H9 (cell line): ENCODE measurements around the gene TMEM169. TPM values are rescaled to one million over a fixed set of nuclear protein-coding genes. Genes with fewer than 3 reads are reported as not detected.
A peak's percentile ranks its signal among the peaks of the same experiment; 100 is the strongest.

Source experiments
- DNase-seq: peaks from one replicate; pipeline ENCODE4 v3.0.0-alpha.2; 2017
- H2AFZ ChIP-seq: one replicate; pipeline ENCODE4 v1.6.1; 2013; ENCODE audit warnings: mild to moderate bottlenecking, low read length, control low read depth, moderate library complexity
- H2AK5ac ChIP-seq: 2 replicates; pipeline ENCODE4 v1.6.1; 2013; ENCODE audit warnings: low read length, control low read depth, mixed read lengths; ENCODE audit not compliant: insufficient read length
- H2BK120ac ChIP-seq: one replicate; pipeline ENCODE4 v1.6.1; 2013; ENCODE audit warnings: low read depth, mild to moderate bottlenecking, low read length, control low read depth, inconsistent platforms; ENCODE audit not compliant: poor library complexity, severe bottlenecking
- H2BK12ac ChIP-seq: 2 replicates; pipeline ENCODE4 v1.6.1; 2013; ENCODE audit warnings: low read length, control low read depth, mixed read lengths, low read depth; ENCODE audit not compliant: insufficient read length
- H2BK15ac ChIP-seq: 2 replicates; pipeline ENCODE4 v1.6.1; 2013; ENCODE audit warnings: low read depth, low read length, control low read depth
- H2BK20ac ChIP-seq: one replicate; pipeline ENCODE4 v1.6.1; 2013; ENCODE audit warnings: low read depth, mild to moderate bottlenecking, low read length, control low read depth, inconsistent platforms; ENCODE audit not compliant: poor library complexity, severe bottlenecking
- H2BK5ac ChIP-seq: 2 replicates; pipeline ENCODE4 v1.6.1; 2013; ENCODE audit warnings: low read length, control low read depth, mixed read lengths; ENCODE audit not compliant: insufficient read length
- H3K14ac ChIP-seq: 2 replicates; pipeline ENCODE4 v1.6.1; 2013; ENCODE audit warnings: low read length, control low read depth; ENCODE audit not compliant: insufficient read depth
- H3K18ac ChIP-seq: 2 replicates; pipeline ENCODE4 v1.6.1; 2013; ENCODE audit warnings: low read depth, mild to moderate bottlenecking, mixed read lengths, low read length, control low read depth; ENCODE audit not compliant: insufficient read length
- H3K23ac ChIP-seq: 2 replicates; pipeline ENCODE4 v1.6.1; 2013; ENCODE audit warnings: low read length, control low read depth, mixed read lengths, low read depth; ENCODE audit not compliant: insufficient read length
- H3K23me2 ChIP-seq: 2 replicates; pipeline ENCODE4 v1.6.1; 2013; ENCODE audit warnings: low read depth, mild to moderate bottlenecking, mixed read lengths, low read length, control low read depth; ENCODE audit not compliant: insufficient read length, poor library complexity, severe bottlenecking
- H3K27ac ChIP-seq: 2 replicates; pipeline ENCODE4 v1.5.1; 2013; ENCODE audit warnings: low read length, control low read depth, mixed read lengths, low read depth; ENCODE audit not compliant: insufficient read length
- H3K27me3 ChIP-seq: 2 replicates; pipeline ENCODE4 v1.6.1; 2013; ENCODE audit warnings: low read length, control low read depth, inconsistent platforms; ENCODE audit not compliant: insufficient read depth
- H3K4ac ChIP-seq: 2 replicates; pipeline ENCODE4 v1.6.1; 2013; ENCODE audit warnings: low read depth, mild to moderate bottlenecking, control low read depth, inconsistent platforms, low read length, moderate library complexity
- H3K4me1 ChIP-seq: 2 replicates; pipeline ENCODE4 v1.6.1; 2013; ENCODE audit warnings: low read length, control low read depth, inconsistent platforms; ENCODE audit not compliant: insufficient read depth
- H3K4me2 ChIP-seq: 2 replicates; pipeline ENCODE4 v1.6.1; 2013; ENCODE audit warnings: low read length, control low read depth, mixed read lengths; ENCODE audit not compliant: insufficient read length, insufficient read depth
- H3K56ac ChIP-seq: 2 replicates; pipeline ENCODE4 v1.6.1; 2013; ENCODE audit warnings: low read depth, mild to moderate bottlenecking, mixed read lengths, low read length, control low read depth; ENCODE audit not compliant: insufficient read length
- H3K79me1 ChIP-seq: 2 replicates; pipeline ENCODE4 v1.6.1; 2013; ENCODE audit warnings: low read depth, mild to moderate bottlenecking, moderate library complexity, low read length, control low read depth, inconsistent platforms; ENCODE audit not compliant: insufficient read depth, poor library complexity, severe bottlenecking
- H3K79me2 ChIP-seq: 2 replicates; pipeline ENCODE4 v1.6.1; 2013; ENCODE audit warnings: low read length, control low read depth, inconsistent platforms; ENCODE audit not compliant: insufficient read depth
- H3K9ac ChIP-seq: 2 replicates; pipeline ENCODE4 v1.6.1; 2013; ENCODE audit warnings: low read length, control low read depth, mixed read lengths; ENCODE audit not compliant: insufficient read length; ENCODE audit errors: extremely low read depth
- H3K9me3 ChIP-seq: one replicate; pipeline ENCODE4 v1.6.1; 2013; ENCODE audit warnings: low read depth, low read length, inconsistent platforms; ENCODE audit not compliant: control insufficient read depth
- H3T11ph ChIP-seq: one replicate; pipeline ENCODE4 v1.6.1; 2013; ENCODE audit warnings: mild to moderate bottlenecking, low read length, control low read depth, inconsistent platforms
- H4K20me1 ChIP-seq: one replicate; pipeline ENCODE4 v1.6.1; 2013; ENCODE audit not compliant: control insufficient read depth, insufficient read length, insufficient read depth
- H4K5ac ChIP-seq: 2 replicates; pipeline ENCODE4 v1.6.1; 2013; ENCODE audit warnings: low read depth, mild to moderate bottlenecking, mixed read lengths, low read length, control low read depth; ENCODE audit not compliant: insufficient read length
- H4K8ac ChIP-seq: replicated peaks from 2 replicates; pipeline ENCODE4 v1.6.1; 2013; ENCODE audit warnings: low read length, control low read depth, mixed read lengths, low read depth; ENCODE audit not compliant: insufficient read length
- H4K91ac ChIP-seq: 2 replicates; pipeline ENCODE4 v1.6.1; 2013; ENCODE audit warnings: low read depth, mild to moderate bottlenecking, moderate library complexity, mixed read lengths, low read length, control low read depth; ENCODE audit not compliant: insufficient read length
- H3K27ac Mint-ChIP-seq, 3 experiments: 2 replicates in 2 of 3; 3 replicates in 1 of 3; pipeline ENCODE4 v1.8.0; 2020 to 2021; ENCODE audit warnings: mixed read lengths in 3 of 3, mild to moderate bottlenecking in 1 of 3, moderate library complexity in 1 of 3
- H3K27me3 Mint-ChIP-seq: 2 replicates; pipeline ENCODE4 v1.8.0; 2021; ENCODE audit warnings: low read depth, mild to moderate bottlenecking, moderate library complexity, mixed read lengths
- H3K36me3 Mint-ChIP-seq, 3 experiments: 2 replicates in 2 of 3; 3 replicates in 1 of 3; pipeline ENCODE4 v1.8.0; 2020 to 2021; ENCODE audit warnings: low read depth in 3 of 3, mixed read lengths in 3 of 3; ENCODE audit not compliant: insufficient read depth in 1 of 3
- H3K4me1 Mint-ChIP-seq, 2 experiments: 2 replicates each; pipeline ENCODE4 v1.8.0; 2020; ENCODE audit warnings: mixed read lengths in 2 of 2
- H3K4me3 Mint-ChIP-seq, 2 experiments: 2 replicates in 1 of 2; 3 replicates in 1 of 2; pipeline ENCODE4 v1.8.0; 2020 to 2021; ENCODE audit warnings: mild to moderate bottlenecking in 2 of 2, mixed read lengths in 2 of 2, moderate library complexity in 1 of 2
- H3K9me3 Mint-ChIP-seq, 2 experiments: 2 replicates in 1 of 2; 3 replicates in 1 of 2; pipeline ENCODE4 v1.8.0; 2020; ENCODE audit warnings: mild to moderate bottlenecking in 2 of 2, mixed read lengths in 2 of 2, moderate library complexity in 1 of 2
- CTCF ChIP-seq: fragments of 200-600 bp; sonication (generic); conservative IDR thresholded peaks from 3 replicates; pipeline ENCODE4 v1.8.0; 2021; ENCODE audit warnings: antibody characterized with exemption, mild to moderate bottlenecking
- WGBS: extraction: QIAGEN DNeasy Blood & Tissue Kit; methylation state at CpG from one replicate; pipeline ENCODE4 v1.1.7; 2013; ENCODE audit warnings: missing lambda C conversion rate, low lambda C conversion rate, mixed read lengths; ENCODE audit not compliant: insufficient read length; ENCODE audit errors: extremely low coverage; 5-methylcytosine and 5-hydroxymethylcytosine counted together
- total RNA-seq: library from RNA; stranded (reverse); gene quantifications from 2 replicates; pipeline ENCODE4 v1.2.1, GENCODE V29; 2021

Gene TMEM169
- total RNA-seq, 1 experiment from 2014 or later, result 1.0 TPM

GRCh38 chr2:216149741-216150140 is 68.0 kb downstream of the TMEM169 start:
- Histone ChIP-seq H2BK120ac (no peak overlapping the region), H2AFZ (no peak overlapping the region), H3K79me2 (peaks cover 3% of the 10 kb centered on the region; the same call in 1 of the 2 replicates), H3T11ph (no peak overlapping the region), H3K56ac (no peak overlapping the region), H3K4me1 (no peaks in the 10 kb centered on the region), H3K9ac (no peak overlapping the region), H3K27me3 (no peaks in the 10 kb centered on the region), H3K4me2 (no peak overlapping the region), H2BK12ac (no peak overlapping the region), H4K91ac (no peak overlapping the region), H3K14ac (no peak overlapping the region), H4K5ac (no peak overlapping the region), H3K18ac (no peak overlapping the region), H3K9me3 (no peaks in the 10 kb centered on the region), H2BK15ac (no peak overlapping the region), H4K8ac (no peak overlapping the region), H3K27ac (no peak overlapping the region), H3K23me2 (no peaks in the 10 kb centered on the region), H4K20me1 (no peaks in the 10 kb centered on the region), H3K4ac (no peak overlapping the region), H2AK5ac (no peak overlapping the region), H3K79me1 (peaks cover 9% of the 10 kb centered on the region), H3K23ac (no peak overlapping the region), H2BK20ac (no peak overlapping the region), H2BK5ac (no peak overlapping the region)
- WGBS, result no CpG with 5 or more reads among the region's 5 CpGs
- H3K27ac Mint-ChIP-seq, result peak overlapping the region in 2 of 3 experiments; percentile 10 to 73; a peak in 3 of 7 replicates
- TF ChIP-seq CTCF, result no peak
- peaks cover 18 to 29% of the 10 kb centered on the region in 2 experiments for H3K4me1 Mint-ChIP-seq
- no peaks in the 10 kb centered on the region for H3K9me3 Mint-ChIP-seq
- H3K4me3 Mint-ChIP-seq, result no peak overlapping the region
- no peaks in the 10 kb centered on the region for H3K27me3 Mint-ChIP-seq
- DNase-seq, result no peak
- H3K36me3 Mint-ChIP-seq, result peaks cover 52 to 82% (median 75%) of the 10 kb centered on the region in 3 experiments; a peak in 6 of 7 replicates
